Kidney tubule cell (primary cell): ENCODE results near the gene TSPAN8.
"Not testable (repeated sequence)": the region's sequence is repeated elsewhere in the genome, so short reads cannot be mapped to it uniquely, and the experiment has no call there.

Experiments used
- DNase-seq: peaks from one replicate; pipeline ENCODE4 v3.0.0-alpha.2; 2018; ENCODE audit warnings: low spot score

Gene TSPAN8

DNA sequence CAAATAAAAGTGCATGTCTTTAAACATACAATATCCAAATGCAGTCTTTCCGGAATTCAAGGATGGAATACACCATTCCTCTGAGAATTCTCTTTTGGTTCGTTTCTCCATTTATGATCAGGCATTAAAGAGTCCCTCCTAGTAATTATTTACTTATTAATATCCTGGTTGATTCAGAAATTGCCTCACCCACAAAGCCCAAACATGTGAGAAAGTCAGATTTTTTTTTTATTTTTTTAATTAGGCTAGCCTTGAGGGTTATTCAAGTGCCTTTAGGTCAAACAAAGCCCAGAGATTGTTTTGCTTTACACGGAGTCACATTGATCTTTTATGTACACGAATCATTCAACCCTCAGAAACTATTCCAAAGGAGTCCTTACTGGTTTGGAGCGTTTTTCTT lies 6.4 kb upstream of the TSPAN8 start:
- DNase-seq: peak; percentile 44

DNA sequence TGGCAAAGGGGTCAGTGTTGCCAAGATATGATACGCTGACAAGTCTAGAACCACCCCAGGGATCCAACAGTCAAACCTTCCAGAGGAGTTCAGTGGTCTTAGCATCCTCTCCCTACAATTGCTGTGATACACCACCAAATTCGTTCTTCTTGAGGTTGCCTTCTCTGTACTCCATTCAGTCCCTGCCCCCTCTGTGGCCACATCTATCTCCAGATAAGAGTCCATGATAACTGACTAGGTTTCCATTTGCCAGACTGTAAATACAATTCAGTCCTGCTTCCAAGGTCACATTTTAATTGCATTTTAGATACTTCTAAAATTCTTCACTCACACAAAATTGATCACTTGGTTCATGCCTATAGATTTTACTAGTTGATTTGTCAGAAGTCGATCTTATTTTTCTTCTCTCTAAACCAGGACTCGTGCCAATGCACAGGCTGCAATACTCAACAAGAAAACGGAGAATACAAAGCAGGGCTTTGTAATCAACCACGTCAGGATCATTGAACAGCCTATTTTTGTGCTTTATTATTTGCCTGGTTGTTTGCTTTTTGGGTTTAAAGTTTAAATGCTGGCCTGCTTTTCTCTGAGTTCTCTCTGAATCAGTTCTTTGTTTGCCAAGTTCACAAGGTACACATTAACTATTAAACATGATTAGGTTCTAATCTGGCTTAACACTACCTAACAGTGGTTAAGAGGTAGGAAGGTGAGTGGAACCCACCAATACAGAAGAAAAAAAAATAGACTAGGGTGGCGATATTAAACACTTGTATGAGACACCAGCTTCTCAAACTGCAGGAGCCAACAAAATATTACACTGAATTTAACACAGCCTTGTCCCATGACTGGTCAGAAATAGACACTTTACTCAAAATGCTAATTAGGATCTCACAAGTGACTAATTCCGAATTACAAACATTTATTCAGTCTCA lies 5.3 kb upstream of the TSPAN8 start:
- peak; percentile 87 for DNase-seq

DNA sequence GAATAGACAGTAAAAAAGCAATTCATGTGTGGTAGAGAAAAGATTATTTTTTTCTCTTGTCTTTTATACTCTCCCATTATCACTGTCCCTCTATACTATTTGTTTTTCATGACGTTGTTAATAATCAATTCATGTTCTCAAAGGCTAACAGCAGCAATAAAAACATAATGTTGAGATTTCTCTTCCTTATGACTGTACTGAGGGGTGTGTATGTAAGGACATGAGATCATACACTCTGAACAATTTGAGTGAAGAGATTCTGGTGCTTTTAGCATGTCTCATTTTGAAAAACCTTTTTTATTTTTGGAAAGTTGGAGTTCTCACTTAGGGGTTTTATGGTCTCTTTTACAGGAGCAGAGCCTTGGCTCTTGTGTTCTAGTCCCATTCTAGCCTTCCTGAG lies 3.8 kb upstream of the TSPAN8 start:
- peak; percentile 11 for DNase-seq

DNA sequence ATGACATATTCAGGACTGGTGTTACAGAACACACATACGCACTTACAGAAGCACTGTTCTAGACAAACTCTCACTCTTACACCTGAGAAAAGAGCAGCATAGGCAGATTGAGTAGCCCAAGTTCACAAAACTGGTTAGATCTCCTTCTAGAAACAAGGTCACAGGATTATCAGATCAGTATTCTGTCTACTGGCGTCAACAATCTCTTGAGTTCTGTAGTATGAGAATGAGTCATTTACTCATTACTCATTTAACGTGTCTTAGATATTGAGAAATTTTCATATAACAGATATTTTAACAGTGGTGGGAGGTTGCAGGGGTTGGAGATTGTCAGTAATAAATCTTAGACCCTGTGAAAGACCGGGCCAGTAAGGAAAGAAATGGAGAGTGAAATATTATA lies 2.8 kb upstream of the TSPAN8 start:
- DNase-seq: peak; percentile 17

DNA sequence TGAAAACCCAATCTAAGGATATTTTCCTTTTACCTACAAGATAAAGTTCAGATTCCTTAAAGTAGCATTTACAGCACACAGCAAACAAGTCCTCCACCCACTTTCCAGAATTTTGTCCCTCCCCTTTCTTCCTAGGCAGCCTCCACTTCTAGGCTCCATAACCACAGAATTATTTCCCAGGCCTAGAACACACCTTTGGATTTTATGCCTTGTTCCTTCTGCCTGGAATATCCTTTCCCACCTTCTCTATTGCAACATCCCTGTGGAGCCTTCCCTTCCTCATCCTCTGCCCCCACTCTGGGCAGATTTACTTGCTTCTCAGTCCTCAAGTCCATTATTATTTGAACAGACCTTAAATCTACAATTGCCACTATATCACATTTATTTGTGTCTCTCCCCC lies 2.1 kb upstream of the TSPAN8 start:
- DNase-seq: no peak

DNA sequence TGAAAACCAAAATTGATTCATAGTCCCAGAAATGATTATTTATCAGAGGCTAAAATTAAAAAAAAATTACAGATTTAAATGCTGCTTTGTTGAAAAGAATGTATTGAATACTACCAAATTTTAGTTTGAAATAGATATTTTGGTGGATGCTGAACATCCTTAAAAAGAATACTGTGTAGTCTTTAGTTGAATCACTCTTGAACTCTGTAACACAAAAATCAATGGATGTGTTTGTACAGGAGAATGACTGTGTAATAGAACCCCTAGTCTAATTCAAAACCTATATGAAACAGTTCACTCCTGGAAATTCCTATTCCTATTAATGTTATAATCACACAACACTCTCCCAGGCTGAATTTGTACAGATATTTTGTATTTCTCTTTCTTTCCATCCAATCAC lies 1.5 kb upstream of the TSPAN8 start:
- DNase-seq: no peak

DNA sequence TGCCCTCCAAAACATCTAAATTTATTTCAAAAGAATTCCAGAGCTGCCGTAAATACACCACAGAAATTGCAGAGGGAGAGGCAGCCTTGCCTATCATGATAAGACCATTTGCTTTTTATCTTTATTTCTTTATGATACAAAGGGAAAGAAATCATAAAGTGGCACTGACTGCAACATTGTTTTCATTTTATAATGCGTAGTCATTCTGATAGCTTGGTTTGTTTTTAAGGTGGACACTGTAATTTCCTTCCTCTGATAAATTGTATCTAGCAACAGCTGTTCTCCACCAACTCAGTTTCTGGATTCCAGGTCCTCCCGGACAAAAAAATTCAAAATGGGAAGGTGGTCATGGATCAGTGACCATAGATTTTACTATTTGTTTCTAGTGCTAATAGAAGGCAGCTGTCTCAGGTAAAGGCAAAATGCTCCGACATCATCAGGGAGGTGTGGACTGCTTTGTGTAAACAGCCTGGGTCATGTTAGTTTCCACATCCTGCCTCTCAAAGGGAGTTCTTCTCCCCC lies 623 bp upstream of the TSPAN8 start:
- peak; percentile 34 for DNase-seq

DNA sequence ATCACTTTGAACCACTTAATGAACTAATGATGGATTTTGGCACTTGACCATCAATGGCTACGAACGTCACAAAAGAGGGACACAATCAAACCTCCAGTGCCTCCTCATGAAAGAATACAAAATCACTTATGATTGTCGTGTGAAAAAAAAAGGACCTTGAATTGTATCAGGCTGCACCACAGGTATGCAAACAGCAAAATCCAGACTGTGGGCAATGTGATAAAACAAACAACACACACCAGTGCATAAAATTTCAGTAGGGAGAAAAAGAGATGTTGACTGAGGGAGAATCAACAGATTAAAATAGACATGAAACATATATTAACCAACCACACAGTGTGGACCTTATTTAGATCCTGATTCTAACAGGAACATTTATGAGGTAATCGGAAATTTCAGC lies 2.6 kb downstream of the TSPAN8 start:
- DNase-seq: no peak

DNA sequence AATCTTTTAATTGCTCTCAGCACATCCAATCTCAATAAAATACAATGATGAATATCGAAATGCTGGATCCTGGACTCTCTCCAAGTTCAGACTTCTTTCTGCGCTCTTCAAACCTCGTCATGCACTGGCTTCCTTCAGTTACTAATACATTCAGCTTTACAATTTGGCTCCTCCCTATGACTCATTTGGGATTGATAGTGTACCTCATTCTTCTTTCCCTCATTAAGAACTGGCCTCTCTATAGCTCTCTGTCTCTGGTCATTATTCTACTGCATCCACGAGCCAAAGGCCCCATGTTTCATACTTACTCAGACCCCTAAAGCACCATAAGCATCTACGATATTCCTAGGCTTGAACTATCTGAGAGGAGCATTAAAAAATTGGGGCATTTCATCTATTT lies 4.9 kb downstream of the TSPAN8 start:
- no peak for DNase-seq

DNA sequence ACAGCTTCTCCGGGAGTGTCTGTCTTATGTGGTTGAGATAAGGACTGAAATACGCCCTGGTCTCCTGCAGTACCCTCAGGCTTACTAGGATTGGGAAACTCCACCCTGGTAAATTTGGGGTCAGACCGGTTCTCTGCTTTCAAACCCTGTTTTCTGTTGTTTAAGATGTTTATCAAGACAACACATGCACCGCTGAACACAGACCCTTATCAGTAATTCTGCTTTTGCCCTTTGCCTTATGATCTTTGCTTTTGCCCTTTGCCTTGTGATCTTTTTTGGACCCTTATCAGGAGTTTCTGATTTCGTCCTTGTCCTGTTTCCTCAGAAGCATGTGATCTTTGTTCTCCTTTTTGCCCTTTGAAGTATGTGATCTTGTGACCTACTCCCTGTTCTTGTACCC lies 7.8 kb downstream of the TSPAN8 start:
- not testable (repeated sequence) for DNase-seq

DNA sequence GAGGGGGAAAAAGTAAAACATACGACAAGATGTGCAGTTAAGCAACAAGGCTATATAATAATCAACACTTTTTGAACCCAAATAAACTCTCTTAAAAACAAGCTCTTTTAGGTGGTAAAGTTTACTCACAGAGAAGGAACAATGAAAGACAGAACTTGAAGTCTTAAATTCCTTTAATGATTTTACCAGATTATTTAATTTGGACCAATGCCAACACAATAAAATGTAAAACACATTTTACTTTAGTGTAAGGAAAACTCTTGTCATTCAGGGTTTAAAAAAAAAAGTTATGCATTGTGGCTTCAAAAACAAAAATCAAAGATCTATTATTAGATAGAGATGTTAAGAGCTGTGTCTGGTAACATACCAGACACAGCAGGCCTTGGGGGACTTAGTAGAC lies 13.1 kb downstream of the TSPAN8 start:
- DNase-seq: no peak

DNA sequence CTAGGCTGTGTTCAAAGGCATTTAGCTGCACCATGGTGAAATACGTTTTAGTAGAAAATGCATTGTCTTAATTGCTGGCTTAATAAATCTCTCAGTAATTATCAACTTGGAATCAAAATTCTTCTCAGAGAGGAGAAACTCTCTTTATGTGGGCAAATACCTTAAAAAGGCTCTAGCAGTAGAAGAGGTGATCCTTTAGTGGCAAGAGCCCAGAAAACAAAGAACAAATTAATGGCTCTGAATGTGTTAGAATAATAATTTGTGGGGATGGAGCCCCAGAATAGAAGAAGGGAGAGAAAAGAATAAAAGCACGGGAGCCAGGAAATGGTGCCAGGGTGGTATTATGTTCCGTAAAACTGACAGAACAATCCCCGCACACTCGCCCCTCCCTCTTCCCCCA lies 14.8 kb downstream of the TSPAN8 start:
- no peak for DNase-seq

DNA sequence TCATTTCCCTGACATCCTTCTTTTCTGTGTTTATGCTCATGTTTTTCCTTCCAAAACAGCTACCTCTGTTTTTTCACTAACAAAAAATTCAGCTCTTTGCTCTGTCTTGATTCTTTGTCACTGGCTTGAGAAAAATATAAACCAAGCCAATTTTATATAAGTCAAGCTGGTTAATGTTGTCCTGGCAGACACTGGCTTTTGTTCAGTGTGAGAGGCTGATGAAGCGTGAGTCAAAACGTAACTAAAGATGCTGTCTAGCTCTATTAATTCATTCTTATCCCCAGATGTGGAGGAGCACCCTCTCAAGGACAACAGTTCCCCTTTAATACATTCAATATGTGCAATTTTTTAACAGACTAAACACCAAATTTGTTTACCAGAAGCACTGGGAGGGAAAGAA lies 15.8 kb downstream of the TSPAN8 start:
- DNase-seq: no peak

DNA sequence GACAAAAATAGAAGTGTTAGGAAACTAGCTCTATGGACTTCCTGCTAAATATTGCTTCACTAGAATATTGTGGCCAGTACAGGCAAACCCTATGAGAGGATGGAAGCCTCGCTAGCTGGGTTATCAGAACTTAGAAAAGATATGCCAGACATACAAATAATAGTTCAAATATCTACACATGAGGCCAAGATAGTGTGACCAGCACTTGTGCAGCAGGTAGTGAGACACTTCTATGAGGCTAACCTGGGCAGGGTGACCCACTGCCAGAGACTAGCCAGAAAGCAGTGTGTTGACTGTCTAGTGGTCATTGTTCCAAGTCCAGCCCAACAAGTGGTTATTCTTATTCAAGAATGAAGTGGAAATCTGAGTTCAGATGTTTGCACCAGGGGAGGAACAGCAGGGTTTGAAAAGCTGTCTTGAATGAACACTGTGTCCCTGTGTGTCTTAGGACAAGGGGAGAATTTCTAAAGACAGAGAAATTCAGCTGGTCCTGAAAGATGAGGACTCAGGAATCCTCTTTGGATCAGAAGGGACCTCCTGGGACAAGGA lies 16.3 kb downstream of the TSPAN8 start:
- no peak for DNase-seq

DNA sequence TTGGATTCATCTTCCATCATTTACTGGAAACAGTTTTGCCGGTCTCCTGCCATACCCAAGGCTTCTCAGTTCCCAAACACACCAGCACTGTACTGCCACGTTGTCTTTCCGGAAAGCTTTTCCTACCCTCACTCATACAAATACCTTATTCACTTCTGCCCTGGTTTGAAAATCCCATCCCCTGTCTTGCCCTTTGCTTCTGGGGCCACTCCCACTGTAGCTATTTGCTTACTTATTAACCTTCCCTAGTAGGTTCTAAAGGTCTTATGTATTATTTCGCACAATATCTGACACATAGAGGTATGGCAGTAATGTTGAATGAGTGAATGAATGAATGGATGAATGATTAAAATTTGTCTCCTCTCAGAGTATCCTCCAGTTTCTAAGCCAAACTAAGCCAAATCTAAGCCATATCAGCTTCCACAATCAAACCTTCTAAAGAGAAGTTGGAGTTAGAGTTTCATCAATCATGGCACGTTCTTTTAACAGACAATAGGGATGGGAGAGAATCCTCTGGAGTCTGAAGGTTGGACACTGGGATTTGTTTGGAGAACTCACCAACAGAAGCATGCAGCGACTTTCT lies 18.6 kb downstream of the TSPAN8 start:
- DNase-seq: peak; percentile 46

DNA sequence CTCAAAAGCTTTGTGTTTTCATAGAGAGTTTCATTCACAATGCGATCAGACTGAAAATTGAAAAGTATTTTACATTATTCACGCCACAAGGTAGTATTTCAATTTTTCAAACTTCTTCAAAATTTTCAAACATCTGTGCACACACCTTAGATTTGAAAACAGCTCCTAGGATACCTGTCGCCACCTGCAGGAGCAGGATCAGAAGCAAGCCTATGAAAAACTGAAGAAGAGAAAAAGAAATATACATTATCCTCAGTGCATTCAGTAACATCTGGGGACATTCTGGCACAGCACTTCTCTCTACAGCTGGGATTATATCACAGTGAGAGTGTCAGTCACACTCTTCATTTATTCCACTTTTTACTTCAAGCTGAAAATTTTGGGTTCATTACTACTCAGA lies 19.8 kb downstream of the TSPAN8 start:
- DNase-seq: no peak

DNA sequence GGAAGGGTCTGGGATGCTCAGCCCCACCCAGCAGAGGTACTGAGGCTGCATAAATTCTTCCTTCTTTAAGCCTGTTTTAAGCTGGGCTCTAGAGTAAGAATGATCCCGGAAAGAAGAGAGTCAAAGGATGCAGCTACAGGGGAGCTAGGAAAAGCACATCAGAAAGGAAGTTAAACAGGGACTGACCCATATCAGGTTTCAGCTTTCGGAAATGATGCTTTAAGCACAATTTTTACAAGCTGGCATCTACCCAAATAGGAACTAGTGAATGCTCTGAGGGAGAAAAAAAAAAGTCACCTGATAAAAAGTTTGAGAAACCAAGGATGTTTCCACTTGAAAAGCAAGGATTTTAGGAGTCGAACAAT lies 22.0 kb downstream of the TSPAN8 start:
- no peak for DNase-seq

DNA sequence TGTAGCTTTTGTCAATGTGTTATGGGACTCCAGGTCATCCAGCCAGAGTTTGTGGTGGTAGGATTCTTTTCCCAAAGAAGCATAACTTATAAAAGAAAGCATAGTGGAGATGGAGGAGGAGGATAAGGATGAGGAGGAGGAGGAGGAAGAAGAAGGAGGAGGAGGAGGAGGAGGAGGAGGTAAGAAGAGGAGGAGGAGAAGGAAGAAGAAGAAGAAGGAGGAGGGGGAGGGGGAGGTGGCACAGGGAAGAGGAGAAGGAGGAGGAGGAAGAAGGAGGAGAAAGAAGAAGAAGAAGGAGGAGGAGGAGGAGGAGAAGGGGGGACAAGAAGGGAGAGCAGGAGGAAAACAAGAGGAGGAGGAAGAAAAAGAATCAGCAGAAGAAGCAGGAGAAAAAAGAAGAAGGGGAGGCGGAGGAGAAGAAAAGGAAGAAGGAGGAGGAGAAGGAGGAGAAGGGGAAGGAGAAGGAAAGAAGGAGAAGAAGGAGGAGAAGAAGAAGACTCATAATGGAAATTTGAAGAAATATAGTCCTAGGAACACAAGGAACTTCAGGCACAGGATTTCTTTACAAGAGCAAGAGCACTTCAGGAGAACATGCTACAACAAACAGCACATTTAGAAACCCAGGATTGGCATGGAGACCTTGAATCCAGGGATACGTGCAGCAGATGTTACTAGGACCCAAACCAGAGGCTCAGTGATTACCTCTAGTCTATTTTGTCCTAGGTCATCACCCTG lies 22.6 kb downstream of the TSPAN8 start:
- DNase-seq: no peak

DNA sequence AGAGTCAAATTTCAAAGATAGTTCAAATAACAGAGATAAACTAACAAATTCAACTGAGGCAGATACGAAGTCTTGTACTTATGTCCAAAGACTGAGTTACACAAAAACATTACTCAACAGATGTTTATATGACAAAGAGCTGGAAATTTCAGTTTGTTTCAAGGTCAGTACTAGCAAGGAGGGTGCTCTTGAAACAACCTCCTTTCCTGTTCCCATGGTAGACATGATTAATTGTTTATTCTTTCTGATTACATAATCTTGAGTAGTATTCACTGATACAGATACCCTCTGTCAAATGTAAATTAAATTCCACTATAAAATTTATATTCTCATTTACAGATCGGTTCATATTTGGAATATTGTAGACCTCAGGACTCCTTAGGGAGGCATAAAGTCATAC lies 23.4 kb downstream of the TSPAN8 start:
- no peak for DNase-seq

DNA sequence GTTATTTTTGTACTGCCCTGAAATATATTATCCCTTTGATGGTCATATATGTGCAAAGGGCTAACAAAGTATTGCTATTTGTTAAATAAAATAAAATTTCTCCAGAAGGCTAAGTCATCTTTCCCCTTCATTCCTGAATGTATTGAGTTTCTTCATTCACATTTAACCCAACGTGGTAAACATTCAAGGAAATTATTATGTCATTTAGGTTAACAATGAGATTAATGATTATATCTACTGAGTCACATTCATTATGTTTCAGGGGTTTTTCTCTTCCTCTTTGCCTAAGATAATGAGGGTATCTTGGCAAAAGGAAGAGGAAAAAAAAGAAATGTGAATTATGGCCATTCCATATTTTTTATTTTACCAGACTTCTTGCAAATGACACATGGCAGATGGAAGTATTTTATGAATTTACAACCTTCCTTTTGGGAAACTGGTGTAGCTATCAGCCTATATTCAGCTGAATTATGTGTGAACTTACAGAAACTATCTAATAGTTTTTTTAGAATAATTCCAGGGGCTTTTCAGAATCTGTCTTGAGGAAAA lies 27.2 kb downstream of the TSPAN8 start:
- DNase-seq: peak; percentile 25

DNA sequence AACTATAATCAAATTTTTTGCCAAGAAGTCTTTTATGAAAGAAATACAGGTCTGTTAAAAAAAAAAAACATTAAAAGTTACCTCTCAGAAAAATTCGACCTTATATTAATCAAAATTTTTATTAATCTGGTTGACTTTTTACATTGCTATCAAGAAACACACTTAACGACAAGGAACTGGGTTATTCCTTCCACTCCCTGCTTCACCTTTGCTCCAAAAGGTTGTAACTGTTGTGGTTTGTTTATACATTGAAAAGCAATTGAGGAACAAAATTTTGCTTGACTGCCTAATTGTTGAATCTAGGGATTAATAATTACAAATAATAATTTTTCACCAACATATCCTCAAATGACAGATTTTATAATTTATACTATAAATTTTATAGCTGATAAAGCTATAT lies 28.4 kb downstream of the TSPAN8 start:
- DNase-seq: no peak

DNA sequence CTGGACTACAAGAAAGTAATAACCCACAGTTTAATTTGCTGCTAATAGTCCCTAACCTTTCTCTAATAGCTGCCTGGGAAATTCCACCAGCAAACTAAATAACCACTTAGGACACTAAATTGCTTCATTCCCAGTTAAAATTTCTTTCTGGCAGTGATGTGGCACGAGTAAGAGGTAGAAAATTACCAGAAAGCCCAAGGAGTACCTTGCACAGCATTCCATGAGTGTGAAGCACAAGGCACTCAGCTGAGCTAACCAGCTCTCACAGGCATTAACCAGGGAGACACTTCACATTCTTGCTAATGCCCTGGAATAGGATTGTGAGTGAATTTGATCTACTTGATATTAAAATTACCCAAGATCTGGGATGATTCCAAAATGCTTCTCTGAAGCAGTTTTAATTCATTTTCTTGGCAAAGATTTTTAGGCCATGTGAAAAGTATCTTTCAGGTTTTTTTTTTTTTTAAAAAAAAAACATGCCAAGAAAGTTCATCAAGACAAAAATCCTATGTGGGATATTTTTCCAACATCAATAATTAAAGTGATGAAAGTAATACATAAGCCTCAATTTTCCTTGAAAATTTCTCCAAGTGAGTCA lies 29.5 kb downstream of the TSPAN8 start:
- peak; percentile 89 for DNase-seq
